ENCODE results near the gene GPR139.

- TF ChIP-seq POLR2A (IDR thresholded peaks at IDR 0.05) (no peak), CTCF (IDR thresholded peaks at IDR 0.05) (no peak)
Measured at GRCh38 chr16:20051147-20051546, 22.5 kb downstream of the GPR139 start.
